ENCODE measurements around the gene RFTN1. TPM values are rescaled to one million over a fixed set of nuclear protein-coding genes. Genes with fewer than 3 reads are reported as not detected.

Gene RFTN1
- total RNA-seq, 1 experiment from 2014 or later = 2.2 TPM

- no peak overlapping the region for H2AK5ac ChIP-seq (ENCODE audit: insufficient read length, low read length)
- no peak for TF ChIP-seq CTCF (conservative IDR thresholded peaks at IDR 0.05)
- no peaks in the 10 kb centered on the region for H3K9me3 ChIP-seq (ENCODE audit: control insufficient read depth, low read depth, low read length)
- no CpG with 5 or more reads among the region's 4 CpGs for WGBS (ENCODE audit: extremely low coverage, insufficient read length, low lambda C conversion rate)
- Mint-ChIP-seq H3K27me3 (ENCODE audit: low read depth) (no peaks in the 10 kb centered on the region), H3K4me3 (no peak overlapping the region), H3K27ac (peak overlapping the region in 1 of 3 experiments; percentile 50; a peak in 1 of 7 replicates), H3K36me3 (ENCODE audit: insufficient read depth in 1 of 3, low read depth in 3 of 3) (peaks cover 30 to 51% (median 48%) of the 10 kb centered on the region in 3 experiments), H3K9me3 (peaks cover 13% of the 10 kb centered on the region in 2 experiments), H3K4me1 (peaks cover 0 to 10% of the 10 kb centered on the region in 2 experiments; a peak in 3 of 4 replicates)
- no peak overlapping the region for H4K8ac ChIP-seq (replicated peaks; ENCODE audit: insufficient read length, low read depth, low read length)
- no peaks in the 10 kb centered on the region for H3K79me1 ChIP-seq (ENCODE audit: insufficient read depth, low read depth, low read length, poor library complexity, severe bottlenecking)
- no peak for DNase-seq
- H2BK12ac ChIP-seq (ENCODE audit: insufficient read length, low read depth, low read length) = no peak overlapping the region
- no peak overlapping the region for H3K23ac ChIP-seq (ENCODE audit: insufficient read length, low read depth, low read length)
- H3K18ac ChIP-seq (ENCODE audit: insufficient read length, low read depth, low read length) = no peak overlapping the region
- H2BK15ac ChIP-seq (ENCODE audit: low read depth, low read length) = no peak overlapping the region
- no peak overlapping the region for H2AFZ ChIP-seq (ENCODE audit: low read length)
- H3K4me1 ChIP-seq (ENCODE audit: insufficient read depth, low read length) = peaks cover 3% of the 10 kb centered on the region; the same call in 1 of the 2 replicates
- no peak overlapping the region for H3K14ac ChIP-seq (ENCODE audit: insufficient read depth, low read length)
- H4K20me1 ChIP-seq (ENCODE audit: control insufficient read depth, insufficient read depth, insufficient read length) = no peaks in the 10 kb centered on the region
- H3K4ac ChIP-seq (ENCODE audit: low read depth, low read length) = no peak overlapping the region
- no peak overlapping the region for H4K5ac ChIP-seq (ENCODE audit: insufficient read length, low read depth, low read length)
- H3T11ph ChIP-seq (ENCODE audit: low read length) = no peak overlapping the region
- no peak overlapping the region for H3K27ac ChIP-seq (ENCODE audit: insufficient read length, low read depth, low read length)
- no peak overlapping the region for H3K56ac ChIP-seq (ENCODE audit: insufficient read length, low read depth, low read length)
- no peak overlapping the region for H4K91ac ChIP-seq (ENCODE audit: insufficient read length, low read depth, low read length)
- H2BK20ac ChIP-seq (ENCODE audit: low read depth, low read length, poor library complexity, severe bottlenecking) = no peak overlapping the region
- H2BK5ac ChIP-seq (ENCODE audit: insufficient read length, low read length) = no peak overlapping the region
- H3K27me3 ChIP-seq (ENCODE audit: insufficient read depth, low read length) = no peaks in the 10 kb centered on the region
- no peak overlapping the region for H3K4me2 ChIP-seq (ENCODE audit: insufficient read depth, insufficient read length, low read length)
- no peaks in the 10 kb centered on the region for H3K79me2 ChIP-seq (ENCODE audit: insufficient read depth, low read length)
- no peaks in the 10 kb centered on the region for H3K23me2 ChIP-seq (ENCODE audit: insufficient read length, low read depth, low read length, poor library complexity, severe bottlenecking)
- H3K9ac ChIP-seq (ENCODE audit: extremely low read depth, insufficient read length, low read length) = no peak overlapping the region
- no peak overlapping the region for H2BK120ac ChIP-seq (ENCODE audit: low read depth, low read length, poor library complexity, severe bottlenecking)
Observed at GRCh38 chr3:16334909-16335308, 178.6 kb downstream of the RFTN1 start.
